Superior temporal gyrus (tissue), 1 donor: ENCODE data around the gene ACD.

Experiments used
- DNase-seq: peaks from one replicate; pipeline ENCODE4 v3.0.0-alpha.2; 2016; ENCODE audit errors: extremely low spot score

The ACD gene

GRCh38 chr16:67661886-67662652, 2.0 kb upstream of the ACD start:
- DNase-seq, result no peak

GRCh38 chr16:67661101-67661761, 1.2 kb upstream of the ACD start:
- peak; percentile 17 for DNase-seq

- DNase-seq, result peak; percentile 98
Measured at GRCh38 chr16:67660564-67661028, 536 bp upstream of the ACD start, which contains the start of gene PARD6A. Gene PARD6A, plus strand, starts transcription at chr16:67660960. Its CDS starts 79 bp downstream, at chr16:67661039.

GRCh38 chr16:67658849-67659674, 998 bp downstream of the ACD start:
- no peak for DNase-seq

GRCh38 chr16:67657751-67658518, 2.1 kb downstream of the ACD start:
- no peak for DNase-seq

GRCh38 chr16:67657017-67657608, 2.9 kb downstream of the ACD start:
- no peak for DNase-seq

GRCh38 chr16:67656344-67657016, 3.6 kb downstream of the ACD start:
- DNase-seq, result no peak

- no peak for DNase-seq
Measured at GRCh38 chr16:67655363-67655762, 4.7 kb downstream of the ACD start.

GRCh38 chr16:67654403-67654911, 5.6 kb downstream of the ACD start:
- DNase-seq, result no peak

- no peak for DNase-seq
Measured at GRCh38 chr16:67653789-67654402, 6.2 kb downstream of the ACD start.

GRCh38 chr16:67653128-67653788, 6.8 kb downstream of the ACD start:
- no peak for DNase-seq

GRCh38 chr16:67652578-67653127, 7.4 kb downstream of the ACD start:
- no peak for DNase-seq

- no peak for DNase-seq
Measured at GRCh38 chr16:67651847-67652246, 8.2 kb downstream of the ACD start.

GRCh38 chr16:67651039-67651438, 9.0 kb downstream of the ACD start:
- DNase-seq, result no peak

GRCh38 chr16:67650023-67650422, 10.0 kb downstream of the ACD start:
- no peak for DNase-seq

- DNase-seq, result no peak
Measured at GRCh38 chr16:67649494-67649931, 10.5 kb downstream of the ACD start.

GRCh38 chr16:67648764-67649407, 11.2 kb downstream of the ACD start:
- no peak for DNase-seq

GRCh38 chr16:67648088-67648763, 11.8 kb downstream of the ACD start:
- no peak for DNase-seq
